Brain microvascular endothelial cell (primary cell): ENCODE measurements around the gene YTHDF1.

Experiments used
- DNase-seq: peaks from one replicate; pipeline ENCODE4 v3.0.0-alpha.2; 2020
- H3K27ac ChIP-seq: fragments of 250-450 bp; sonication (Bioruptor Pico); 2 replicates; pipeline ENCODE4 v1.5.1; 2020; ENCODE audit warnings: mild to moderate bottlenecking, moderate library complexity
- H3K27me3 ChIP-seq: fragments of 250-450 bp; sonication (Bioruptor Pico); replicated peaks from 2 replicates; pipeline ENCODE4 v1.5.1; 2020; ENCODE audit warnings: mild to moderate bottlenecking
- H3K36me3 ChIP-seq: fragments of 250-450 bp; sonication (Bioruptor Pico); replicated peaks from 2 replicates; pipeline ENCODE4 v1.5.1; 2020; ENCODE audit warnings: mild to moderate bottlenecking
- H3K4me3 ChIP-seq: 2 replicates; pipeline ENCODE4 v1.5.1; 2011; ENCODE audit warnings: low read depth, mild to moderate bottlenecking, control low read depth, low read length, moderate library complexity
- in situ Hi-C: cut with HindIII; loops from 2 replicates; pipeline ENCODE4 v1.10.0; 2017; ENCODE audit warnings: low sequenced_read_pairs, low pct_ligation_motif_present
- TF ChIP-seq, protein P1 (sequence below): IDR thresholded peaks from 2 replicates; pipeline ENCODE4 v1.5.1; 2011; ENCODE audit warnings: low read depth, mild to moderate bottlenecking, moderate library complexity, low read length, control low read depth, inconsistent platforms; ENCODE audit errors: missing control alignments

Gene YTHDF1

GRCh38 chr20:63216849-63217471 lies 1.0 kb upstream of the YTHDF1 start:
- DNase-seq, result no peak
- peak overlapping the region; percentile 75 for H3K4me3 ChIP-seq

GRCh38 chr20:63215101-63216040 lies 560 bp downstream of the YTHDF1 start:
- Histone ChIP-seq H3K27ac (peak overlapping the region; percentile 56), H3K36me3 (peaks cover 31% of the 10 kb centered on the region), H3K27me3 (no peaks in the 10 kb centered on the region), H3K4me3 (peak overlapping the region; percentile 75)
- TF ChIP-seq, protein P1, sequence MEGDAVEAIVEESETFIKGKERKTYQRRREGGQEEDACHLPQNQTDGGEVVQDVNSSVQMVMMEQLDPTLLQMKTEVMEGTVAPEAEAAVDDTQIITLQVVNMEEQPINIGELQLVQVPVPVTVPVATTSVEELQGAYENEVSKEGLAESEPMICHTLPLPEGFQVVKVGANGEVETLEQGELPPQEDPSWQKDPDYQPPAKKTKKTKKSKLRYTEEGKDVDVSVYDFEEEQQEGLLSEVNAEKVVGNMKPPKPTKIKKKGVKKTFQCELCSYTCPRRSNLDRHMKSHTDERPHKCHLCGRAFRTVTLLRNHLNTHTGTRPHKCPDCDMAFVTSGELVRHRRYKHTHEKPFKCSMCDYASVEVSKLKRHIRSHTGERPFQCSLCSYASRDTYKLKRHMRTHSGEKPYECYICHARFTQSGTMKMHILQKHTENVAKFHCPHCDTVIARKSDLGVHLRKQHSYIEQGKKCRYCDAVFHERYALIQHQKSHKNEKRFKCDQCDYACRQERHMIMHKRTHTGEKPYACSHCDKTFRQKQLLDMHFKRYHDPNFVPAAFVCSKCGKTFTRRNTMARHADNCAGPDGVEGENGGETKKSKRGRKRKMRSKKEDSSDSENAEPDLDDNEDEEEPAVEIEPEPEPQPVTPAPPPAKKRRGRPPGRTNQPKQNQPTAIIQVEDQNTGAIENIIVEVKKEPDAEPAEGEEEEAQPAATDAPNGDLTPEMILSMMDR, result peak; percentile 81
- peak; percentile 33 for DNase-seq
- in situ Hi-C loops, result no loop called here

More at GRCh38 chr20:63216849-63217471, 1.0 kb upstream of the YTHDF1 start:
- TF ChIP-seq, protein P1, result no peak
- Histone ChIP-seq H3K27ac (no peak overlapping the region), H3K27me3 (peaks cover 3% of the 10 kb centered on the region), H3K36me3 (peaks cover 21% of the 10 kb centered on the region)
- in situ Hi-C loops, result no loop called here

DNA sequence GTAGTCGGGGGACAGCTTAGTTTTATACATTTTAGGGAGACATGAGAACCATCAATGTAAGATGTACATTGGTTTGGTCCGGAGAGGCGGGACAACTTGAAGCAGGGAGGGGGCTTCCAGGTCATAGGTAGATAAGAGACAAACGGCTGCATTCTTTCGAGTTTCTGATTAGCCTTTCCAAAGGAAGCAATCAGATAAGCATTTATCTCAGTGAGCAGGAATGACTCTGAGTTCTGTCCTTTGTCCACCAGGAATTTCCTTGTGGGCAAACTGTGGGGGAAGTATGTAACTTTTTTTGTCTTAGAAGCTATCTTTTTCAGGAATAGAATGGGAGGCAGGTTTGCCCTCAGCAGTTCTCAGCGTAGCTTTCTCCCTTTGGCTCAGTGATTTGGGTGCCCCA lies 1.4 kb downstream of the YTHDF1 start:
- H3K27me3 ChIP-seq, result no peaks in the 10 kb centered on the region
- H3K27ac ChIP-seq, result no peak overlapping the region
- in situ Hi-C loops, result no loop called here
- TF ChIP-seq, protein P1, result no peak
- H3K4me3 ChIP-seq, result peak overlapping the region; percentile 75
- peaks cover 39% of the 10 kb centered on the region for H3K36me3 ChIP-seq
- no peak for DNase-seq

DNA sequence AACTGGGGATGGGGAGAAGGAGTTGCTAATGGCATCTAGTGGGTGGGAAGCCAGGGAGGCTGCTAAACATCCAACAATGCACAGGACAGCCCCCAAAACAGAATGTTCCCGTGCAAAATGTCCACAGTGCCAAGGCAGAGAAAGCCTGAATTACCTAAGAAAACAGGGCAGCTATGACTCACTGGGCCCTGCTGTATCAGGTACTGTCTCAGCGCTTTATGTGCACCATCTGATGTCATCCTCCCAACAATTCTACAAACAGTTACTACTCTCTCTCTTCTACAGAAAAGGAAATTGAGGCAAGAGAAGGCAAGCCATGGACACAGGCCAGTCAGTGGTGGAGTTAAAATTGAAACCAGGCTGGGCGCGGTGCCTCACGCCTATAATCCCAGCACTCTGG lies 3.1 kb downstream of the YTHDF1 start:
- no peak overlapping the region for H3K27ac ChIP-seq

DNA sequence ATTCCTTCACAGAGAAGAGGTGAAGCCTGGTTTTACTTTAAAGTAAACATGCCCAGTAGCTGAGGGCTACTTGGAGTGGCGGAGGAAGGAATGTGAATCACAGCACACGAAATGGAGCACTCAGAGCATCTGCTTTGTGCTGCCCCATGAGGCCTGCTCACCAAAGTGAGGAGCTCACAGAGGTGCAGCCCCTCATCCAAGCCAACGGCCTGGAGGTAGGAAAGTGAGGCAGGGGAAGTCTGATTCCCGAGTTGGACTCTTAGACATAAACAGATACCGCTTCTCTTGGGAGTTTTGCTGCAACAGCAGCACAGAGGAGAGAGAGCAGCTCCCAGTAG lies 3.6 kb downstream of the YTHDF1 start:
- Histone ChIP-seq H3K36me3 (peaks cover 56% of the 10 kb centered on the region), H3K4me3 (no peak overlapping the region), H3K27ac (no peak overlapping the region), H3K27me3 (no peaks in the 10 kb centered on the region)
- in situ Hi-C loops, result no loop called here
- TF ChIP-seq, protein P1, result no peak
- no peak for DNase-seq

More for the DNA sequence above, 3.1 kb downstream of the YTHDF1 start:
- Histone ChIP-seq H3K36me3 (peaks cover 52% of the 10 kb centered on the region), H3K27me3 (no peaks in the 10 kb centered on the region), H3K4me3 (no peak overlapping the region)
- DNase-seq, result no peak
- in situ Hi-C loops, result no loop called here
- TF ChIP-seq, protein P1, result no peak
